GM21360 (cell line): ENCODE measurements around the gene IL22RA2.
"Not testable (repeated sequence)": the region's sequence is repeated elsewhere in the genome, so short reads cannot be mapped to it uniquely, and the experiment has no call there.

ENCODE experiments used
- ATAC-seq: cut with Tn5 transposase; IDR thresholded peaks from one replicate; pipeline ENCODE4 v1.9.1; 2021; ENCODE audit warnings: mild to moderate bottlenecking, moderate library complexity; ENCODE audit not compliant: unreplicated experiment

The IL22RA2 gene

DNA sequence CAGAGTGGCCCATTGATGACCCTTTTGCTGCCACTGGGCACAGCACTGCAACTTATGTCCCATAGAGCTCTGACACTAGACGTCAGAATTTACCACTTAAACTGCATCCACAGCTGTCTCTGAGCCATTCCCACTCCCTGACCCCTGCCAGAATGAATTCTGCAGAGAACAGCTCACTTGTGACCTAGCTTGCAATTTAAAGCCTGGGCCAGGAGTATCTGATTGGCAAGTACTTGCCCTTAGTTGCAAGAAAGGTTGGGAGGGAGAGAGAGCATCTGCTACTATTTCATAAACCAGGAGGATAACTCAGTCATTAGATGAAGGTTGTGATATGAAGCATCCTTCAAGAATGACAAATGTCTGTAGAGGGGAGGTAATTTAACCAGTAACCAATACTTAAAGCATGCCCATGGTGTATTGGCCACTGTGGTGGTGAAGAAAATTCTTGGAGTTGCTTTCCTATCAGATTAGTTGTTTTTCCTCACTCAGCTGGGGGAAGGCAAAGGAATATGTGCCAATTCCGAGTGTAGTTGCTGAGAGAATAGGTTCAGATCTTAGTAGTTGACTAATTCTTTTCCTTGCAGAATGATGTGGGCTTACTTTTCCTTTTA lies 46.5 kb downstream of the IL22RA2 start:
- ATAC-seq: no peak

DNA sequence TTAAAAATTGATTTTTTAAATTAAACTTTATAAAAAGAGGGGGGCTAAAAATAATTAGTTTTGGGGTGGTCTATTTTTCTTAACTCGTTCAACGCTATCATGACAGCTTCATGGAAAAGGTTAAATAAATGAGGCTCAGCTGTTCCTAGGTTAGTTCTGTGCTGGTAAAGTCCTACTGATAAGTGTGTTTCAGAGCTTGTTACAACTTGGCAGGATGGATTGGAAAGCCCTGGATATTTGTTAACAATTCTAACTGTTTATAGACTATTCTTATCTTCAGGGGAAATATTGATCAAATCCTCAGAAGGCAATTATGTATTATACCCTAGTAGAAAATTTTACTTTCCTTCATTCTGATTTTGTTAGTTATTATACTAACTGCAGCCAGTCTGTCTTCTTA lies 50.4 kb downstream of the IL22RA2 start:
- ATAC-seq: no peak

DNA sequence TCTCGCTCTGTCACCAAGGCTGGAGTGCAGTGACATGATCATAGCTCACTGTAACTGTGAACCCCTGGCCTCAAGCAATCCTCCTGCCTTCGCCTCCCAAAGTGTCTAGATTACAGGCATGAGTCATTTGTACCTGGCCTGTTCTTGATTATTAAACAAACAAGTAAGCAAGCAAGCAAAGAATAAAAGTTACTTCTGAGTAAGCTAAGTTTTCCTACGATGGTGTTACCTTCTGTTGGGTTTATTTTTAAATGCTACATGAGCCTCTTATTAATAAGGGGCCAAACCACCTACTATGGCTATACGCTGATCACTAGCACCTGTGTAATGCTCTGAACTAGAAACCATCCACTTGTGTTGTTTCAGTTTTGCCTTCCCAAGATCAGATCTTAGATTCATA lies 50.8 kb downstream of the IL22RA2 start:
- no peak for ATAC-seq

DNA sequence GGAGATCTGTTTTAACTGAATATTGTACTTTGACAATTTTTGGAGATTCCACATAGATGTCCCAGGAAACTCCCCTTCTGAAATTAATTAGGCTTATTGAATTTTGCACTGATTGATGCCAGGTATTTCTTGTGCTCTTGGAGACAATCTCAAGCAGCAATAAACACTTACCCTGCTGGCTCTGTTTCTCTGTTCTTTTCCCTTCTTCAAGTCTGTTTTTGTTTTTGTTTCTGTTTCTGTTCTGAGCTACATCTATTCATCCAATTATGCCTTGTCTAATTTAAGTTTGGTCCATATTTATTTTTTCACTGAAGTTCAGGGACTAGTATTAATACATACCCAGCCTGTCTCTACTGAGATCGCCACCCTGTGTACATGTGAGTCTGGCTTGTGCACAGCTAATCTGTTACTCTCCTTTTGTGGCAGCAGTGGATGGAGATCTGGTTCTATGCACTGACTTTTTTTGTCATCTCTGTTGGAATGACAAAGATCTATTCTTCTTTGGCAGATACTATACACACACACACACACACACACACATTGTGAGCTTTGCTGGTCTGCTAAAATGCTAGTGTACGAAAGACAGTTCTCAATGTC lies 51.9 kb downstream of the IL22RA2 start:
- ATAC-seq: no peak

DNA sequence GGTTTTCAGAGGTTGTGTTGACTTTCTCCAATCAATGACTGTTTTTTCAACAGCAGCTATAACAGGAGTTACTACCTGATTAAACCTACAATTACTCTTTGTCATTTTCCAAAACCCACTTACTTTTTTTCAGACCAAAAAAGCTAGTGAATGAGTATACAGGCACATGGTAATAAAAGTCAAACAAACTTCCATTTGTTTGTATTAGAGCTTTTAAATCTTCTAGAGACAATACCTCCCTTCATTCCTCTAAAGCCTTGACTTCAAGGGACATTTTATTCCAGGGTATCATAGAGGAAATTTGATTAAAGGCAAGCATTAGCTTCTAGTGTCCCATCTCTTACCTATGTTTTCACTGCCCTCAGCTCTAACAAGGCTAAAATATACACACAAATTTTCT lies 52.7 kb downstream of the IL22RA2 start:
- ATAC-seq: no peak

DNA sequence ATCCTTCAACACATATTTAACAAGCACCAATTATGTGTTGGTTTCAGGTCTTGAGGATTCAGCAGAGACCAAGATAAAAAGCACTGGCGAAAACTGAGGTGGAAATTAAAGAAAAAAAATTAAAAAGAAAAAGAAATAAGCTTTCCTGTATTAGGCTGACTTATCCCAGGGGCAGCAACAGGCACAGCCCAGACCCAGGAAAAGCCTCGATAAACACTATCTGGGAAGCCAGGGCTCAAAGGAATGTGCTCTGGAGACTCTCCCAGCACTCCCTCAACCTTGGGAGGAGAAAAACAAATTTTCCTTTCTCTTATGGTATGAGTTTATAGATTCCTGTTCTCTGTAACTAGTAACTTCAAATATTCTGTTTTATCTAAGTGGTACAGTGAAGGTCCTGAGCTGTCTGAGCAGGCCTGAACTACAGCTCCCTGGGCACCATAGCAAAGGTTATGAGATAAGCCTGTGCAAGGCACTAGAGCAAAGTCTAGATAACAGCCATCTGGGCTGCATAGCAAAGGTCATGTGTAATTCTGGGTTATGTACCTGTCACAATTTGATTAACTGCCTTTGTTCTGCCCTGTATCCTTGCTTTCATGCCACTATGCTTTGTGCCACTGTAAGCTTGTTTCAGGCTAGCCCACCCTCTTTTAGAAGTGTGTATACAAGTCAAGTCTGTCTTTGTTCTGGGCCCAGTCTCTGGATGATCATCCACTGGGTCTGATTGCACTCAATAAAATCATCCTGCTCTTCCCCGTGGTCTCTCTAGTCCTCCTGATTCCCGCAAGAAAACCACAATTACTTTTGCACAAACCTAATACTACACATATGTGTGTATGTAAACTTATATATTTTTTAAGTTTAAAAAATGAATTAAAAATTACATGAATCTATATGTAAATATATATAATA lies 54.0 kb downstream of the IL22RA2 start:
- ATAC-seq: no peak

DNA sequence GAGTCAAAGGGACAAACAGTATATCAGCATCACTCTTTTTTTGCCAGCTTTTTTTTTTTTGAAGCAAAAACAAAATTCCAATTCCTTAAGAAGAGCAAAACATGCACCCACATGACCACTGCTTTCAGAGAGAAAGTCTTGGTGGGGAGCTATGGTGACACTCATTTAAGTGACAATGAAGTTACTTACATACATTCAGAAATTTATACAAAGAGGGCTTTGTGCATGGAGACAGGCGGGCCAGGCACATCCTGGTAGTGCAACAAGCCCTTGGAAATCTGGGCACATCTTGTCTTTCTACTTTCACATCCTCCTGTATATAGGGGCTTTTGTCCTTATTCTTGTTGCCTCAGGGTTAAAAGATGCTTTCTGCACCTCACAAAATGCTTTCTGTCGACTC lies 55.9 kb downstream of the IL22RA2 start:
- no peak for ATAC-seq

DNA sequence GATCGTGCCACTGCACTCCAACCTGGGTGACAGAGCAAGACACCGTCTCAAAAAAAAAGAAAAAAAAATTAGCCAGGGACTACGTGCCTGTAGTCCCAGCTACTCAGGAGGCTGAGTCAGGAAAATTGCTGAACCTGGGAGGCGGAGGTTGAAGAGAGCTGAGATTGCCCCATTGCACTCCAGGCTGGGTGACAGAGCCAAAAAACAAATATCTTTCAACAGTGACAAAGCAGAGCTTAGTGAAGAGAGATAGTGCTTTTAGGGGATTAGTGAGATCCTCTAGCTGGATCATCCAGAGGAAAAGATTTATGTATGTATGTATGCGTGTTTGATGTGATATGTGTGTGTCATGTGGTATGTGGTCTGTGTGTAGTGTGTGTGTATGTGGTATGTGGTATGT lies 56.6 kb downstream of the IL22RA2 start:
- no peak for ATAC-seq

DNA sequence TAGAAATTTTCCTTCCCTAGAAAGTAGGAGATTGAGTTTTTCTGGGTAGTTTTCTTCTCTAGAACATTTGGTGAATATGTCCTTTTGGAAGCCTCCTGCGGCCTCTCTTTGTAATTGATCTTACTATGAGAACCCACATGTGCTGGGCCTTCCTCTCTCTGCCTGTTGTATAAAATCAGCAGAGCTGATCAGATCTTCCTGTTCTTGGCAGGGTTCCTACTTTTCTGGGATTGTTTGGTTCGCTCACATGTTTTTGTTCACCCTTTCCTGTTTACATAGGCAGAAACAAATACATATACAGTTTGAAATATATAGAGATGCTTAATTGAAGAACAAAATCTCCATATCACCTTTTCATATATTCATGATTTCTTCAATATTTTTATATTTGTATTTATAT lies 57.8 kb downstream of the IL22RA2 start:
- no peak for ATAC-seq

DNA sequence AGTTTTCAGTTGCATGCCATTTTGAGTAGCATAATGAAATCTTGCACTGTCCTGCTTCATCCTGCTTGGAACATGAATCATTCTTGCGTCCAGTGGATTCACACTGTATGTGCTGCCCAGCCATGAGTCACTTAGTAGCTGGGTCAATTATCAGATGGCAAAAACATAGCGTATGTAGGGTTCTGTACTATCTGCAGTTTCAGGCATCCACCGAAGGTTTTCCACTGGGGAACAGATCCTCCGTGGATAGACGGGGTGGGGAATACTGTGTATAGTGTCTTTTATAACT lies 61.4 kb downstream of the IL22RA2 start:
- no peak for ATAC-seq

DNA sequence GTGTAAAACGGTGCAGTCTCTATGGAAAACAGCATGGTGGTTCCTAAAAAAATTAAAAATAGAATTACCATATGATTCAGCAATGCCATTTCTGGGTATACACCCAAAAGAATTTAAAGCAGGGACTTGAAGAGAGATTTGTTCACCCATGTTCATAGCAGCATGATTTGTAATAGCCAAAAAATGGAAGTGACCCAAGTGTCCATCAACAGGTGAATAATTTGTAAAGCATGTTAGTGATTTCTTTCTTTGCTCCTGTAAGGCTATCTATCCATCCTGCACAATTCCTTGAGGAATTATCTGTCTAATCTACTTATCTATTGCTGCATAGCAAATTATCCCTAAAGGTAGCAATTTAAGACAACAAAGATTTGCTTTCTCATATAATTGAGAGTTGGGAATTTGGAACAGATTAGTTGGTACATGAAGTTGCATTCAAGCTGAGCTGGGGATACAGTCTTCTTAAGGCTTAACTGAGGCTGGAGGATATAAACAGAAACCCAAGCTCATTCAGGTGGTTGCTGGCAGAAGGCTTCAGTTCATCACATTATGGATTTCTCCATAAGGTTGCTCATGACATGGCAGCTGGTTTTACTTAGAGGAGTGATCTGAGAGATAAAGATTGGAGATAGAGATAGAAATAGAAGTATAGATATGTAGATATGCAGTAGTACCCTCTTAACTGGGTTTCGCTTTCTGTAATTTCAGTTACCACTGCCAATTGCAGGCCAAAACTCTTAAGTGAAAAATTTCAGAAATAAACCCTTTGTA lies 62.0 kb downstream of the IL22RA2 start:
- no peak for ATAC-seq

DNA sequence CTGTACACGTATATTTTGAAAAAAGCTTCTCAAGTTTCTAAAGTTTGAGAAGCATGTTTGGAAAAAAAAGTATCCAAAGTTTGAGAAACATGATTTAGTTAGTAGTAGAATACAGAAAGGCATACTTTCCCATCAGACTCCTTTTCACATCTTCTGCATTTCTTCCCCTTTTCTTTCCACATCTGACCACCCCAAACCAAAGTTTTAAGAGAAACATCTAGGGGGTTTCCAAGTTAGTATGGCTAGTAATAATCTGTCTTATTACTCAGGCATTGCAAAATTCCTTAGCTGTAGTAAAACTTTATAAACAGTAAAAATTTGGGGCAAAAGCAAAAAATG lies 65.7 kb downstream of the IL22RA2 start:
- no peak for ATAC-seq

DNA sequence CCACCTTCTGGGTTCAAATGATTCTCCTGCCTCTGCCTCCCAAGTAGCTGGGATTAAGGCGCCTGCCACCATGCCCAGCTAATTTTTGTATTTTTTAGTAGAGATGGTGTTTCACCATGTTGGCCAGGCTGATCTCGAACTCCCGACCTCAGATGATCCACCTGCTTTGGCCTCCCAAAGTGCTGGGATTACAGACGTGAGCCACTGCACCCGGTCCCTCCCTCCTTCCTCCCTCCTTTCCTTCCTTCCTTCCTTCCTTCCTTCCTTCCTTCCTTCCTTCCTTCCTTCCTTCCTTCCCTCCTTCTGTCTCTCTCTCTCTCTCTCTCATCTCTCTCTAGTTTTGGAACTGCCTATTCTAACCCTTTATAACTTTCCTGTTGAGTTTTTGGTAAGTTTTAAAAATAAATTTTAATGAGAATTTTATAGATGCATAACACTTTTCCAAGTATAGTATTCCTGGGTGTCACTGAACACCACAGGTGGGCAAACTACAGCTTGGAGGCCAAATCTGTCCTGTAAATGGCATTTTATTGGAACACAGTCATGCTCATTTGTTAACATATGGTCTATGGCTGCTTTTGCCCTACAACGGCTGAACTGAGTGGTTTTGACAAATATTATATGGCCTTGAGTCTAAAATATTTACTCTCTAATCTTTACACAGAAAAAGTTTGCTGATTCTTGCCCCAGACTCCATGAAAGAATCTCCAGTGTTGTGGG lies 66.2 kb downstream of the IL22RA2 start:
- ATAC-seq: not testable (repeated sequence)

DNA sequence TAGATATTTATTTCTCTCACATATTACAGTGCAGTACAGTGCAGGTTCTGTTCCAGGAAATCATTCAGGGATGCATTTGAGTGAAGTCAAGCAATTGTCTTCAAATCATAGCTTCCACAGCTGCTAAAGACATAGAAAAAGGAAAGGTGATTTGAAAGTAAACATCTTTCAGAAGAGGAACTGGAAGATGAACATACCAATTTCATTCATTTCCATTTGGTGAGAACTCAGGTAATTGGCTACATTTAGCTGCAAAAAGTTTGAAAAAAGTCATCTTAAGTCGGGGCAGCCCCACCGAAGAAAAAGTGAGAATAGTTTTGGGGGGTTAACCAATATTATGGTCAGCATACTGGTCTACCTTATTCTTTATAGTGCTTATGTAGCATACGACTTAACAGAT lies 67.3 kb downstream of the IL22RA2 start:
- ATAC-seq: no peak

DNA sequence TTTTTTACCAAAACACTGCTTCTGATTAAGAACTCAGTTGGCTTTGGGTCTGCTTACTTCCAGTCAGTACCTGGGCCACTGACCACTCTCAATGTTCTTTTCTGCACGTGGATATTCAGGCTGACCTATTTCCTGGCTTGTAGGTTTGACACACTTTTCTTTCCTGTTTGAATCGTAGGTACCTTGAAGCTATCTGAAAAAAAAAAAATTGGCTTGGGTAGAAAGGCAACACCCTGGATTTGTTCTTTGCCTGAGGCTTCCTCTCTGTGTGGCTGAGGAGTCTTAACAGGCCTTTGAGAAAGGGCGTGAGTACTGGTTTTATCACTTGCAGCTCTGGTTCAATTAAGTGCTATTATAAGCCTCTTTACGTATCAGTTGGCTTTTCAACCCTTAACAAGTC lies 68.1 kb downstream of the IL22RA2 start:
- ATAC-seq: no peak

DNA sequence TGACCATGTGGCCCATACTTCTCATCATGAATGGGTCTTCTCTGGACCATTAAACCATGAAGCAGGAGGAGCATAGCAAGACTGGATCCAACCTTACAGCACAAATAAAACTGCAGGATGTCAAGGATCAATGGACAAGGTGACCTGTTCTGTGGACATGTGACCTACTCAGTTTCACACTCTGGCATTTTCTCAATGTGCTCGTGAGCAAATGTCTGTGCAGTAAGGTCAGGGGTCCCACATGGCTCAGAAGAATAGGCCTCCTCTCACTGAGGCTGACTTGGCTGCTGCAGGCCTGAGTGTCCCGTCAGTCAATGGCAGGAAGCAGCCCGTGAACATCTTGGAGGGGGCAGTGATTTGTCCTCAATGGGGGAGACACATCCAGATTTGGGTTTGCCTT lies 68.5 kb downstream of the IL22RA2 start:
- ATAC-seq: no peak

DNA sequence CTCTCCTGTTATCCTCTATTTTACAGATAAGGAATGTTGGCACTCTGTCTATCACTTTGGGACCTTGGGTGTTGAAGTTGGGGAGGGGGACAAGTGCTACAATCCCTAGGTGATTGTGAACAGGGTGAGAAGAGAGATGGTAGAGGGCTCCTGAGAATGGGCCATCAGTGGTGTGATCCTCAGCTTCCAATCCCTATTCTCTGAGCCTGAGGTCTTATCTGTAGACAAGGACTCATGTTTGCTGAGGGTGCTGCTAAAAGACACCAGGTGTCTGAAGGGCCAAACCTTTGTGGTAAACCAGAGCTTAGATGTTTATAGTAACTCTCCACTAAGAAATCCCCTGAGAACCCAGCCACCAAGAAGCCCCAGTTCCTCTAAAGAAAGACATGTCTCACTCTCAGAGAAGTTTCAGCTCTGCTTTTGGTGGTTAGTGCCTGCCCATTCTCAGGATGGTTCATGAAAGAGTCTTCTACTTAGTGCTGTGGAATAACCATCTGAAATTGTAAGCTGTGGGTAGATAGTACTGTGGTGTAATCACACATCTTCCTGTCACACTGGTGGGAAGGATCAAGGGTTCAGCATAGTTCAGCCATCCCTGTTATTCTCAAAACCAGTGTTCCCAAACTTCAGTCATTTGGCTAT lies 70.5 kb downstream of the IL22RA2 start:
- peak; percentile 73 for ATAC-seq

DNA sequence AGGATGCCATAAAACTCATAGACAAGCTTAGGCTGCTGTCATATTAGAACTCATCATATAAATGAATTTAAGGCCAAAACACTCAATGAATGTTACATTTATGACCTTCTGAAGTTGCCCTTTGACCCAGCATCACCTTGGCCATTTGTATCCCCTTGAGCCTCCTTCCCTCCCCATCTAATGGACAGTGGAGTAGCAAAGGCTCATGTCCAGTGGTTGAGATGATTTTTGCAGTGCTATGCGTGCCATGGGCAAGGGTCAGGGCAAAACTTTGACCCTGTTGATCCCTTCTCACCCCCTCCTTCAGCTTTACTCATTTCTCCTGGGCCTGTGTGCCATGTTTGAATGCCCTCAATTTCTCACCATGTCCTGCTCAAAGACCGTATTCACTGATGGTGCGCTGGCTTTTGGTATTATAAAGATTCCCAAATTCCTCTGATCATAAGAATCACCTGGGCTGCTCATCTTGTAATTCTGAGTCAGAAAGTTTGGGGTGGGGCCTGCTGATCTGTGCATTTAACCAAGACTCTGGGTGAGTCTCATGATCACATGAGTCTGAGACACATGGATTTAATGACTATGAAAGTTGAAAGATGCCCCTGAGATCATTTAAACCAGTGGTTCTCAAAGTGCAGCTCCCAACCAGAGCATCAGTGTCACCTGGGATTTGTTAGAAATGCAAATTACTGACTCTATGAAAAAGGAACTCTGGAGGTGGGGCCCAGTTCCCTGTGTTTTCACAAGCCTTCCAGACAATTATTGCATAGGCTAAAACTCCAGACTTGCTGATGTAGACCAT lies 71.2 kb downstream of the IL22RA2 start:
- ATAC-seq: peak; percentile 29

DNA sequence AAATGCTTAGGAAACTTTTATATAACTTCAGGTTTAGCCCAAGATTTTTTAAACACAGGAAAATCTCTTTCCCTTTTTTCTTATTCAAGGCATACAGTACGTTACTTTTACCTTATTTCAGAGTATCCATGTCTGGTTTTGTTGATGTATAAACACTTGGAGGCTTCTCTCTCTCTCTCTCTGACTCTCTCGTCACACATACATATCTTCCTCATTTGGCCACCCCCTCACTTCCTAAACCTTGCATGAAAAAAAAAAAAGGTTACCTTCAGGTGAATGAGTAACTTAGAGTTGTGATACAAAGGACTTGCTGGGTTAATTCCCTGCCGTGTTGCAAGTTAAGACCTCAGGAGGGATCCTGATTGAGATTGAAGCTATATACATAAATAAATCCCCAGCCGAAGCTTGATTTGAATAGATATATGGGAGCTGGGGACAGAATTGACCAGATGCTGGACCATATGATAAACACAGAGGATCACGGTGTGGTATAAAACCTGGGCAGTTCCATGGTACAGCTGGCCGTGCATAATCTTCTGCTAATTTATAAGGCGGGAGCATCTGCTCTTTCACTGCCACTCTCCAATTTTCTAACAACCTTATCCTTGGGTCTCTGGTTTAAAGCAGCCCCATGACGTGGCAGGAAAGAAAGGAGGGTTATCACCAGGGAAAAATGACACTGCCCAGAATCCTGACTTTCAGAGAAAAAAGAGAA lies 73.6 kb downstream of the IL22RA2 start:
- no peak for ATAC-seq
